KOPT-K1 (cell line): ENCODE data around the gene WASHC2A.
"Not testable (repeated sequence)": the region's sequence is repeated elsewhere in the genome, so short reads cannot be mapped to it uniquely, and the experiment has no call there.

Experiments used
- H3K27ac ChIP-seq: fragments of 200-600 bp; sonication (generic); 2 replicates; pipeline ENCODE4 v1.5.1; 2016; ENCODE audit warnings: antibody characterized with exemption, mild to moderate bottlenecking, low read depth, low read length; ENCODE audit not compliant: poor library complexity, severe bottlenecking
- H3K36me3 ChIP-seq: fragments of 200-600 bp; sonication (generic); 2 replicates; pipeline ENCODE4 v1.5.1; 2017; ENCODE audit warnings: antibody characterized with exemption, mild to moderate bottlenecking, low read length, moderate library complexity; ENCODE audit not compliant: insufficient read depth
- H3K9me3 ChIP-seq: fragments of 200-600 bp; sonication (generic); 2 replicates; pipeline ENCODE4 v1.5.1; 2017; ENCODE audit warnings: antibody characterized with exemption, low read length, mild to moderate bottlenecking; ENCODE audit not compliant: insufficient read depth, poor library complexity, severe bottlenecking

The WASHC2A gene

DNA sequence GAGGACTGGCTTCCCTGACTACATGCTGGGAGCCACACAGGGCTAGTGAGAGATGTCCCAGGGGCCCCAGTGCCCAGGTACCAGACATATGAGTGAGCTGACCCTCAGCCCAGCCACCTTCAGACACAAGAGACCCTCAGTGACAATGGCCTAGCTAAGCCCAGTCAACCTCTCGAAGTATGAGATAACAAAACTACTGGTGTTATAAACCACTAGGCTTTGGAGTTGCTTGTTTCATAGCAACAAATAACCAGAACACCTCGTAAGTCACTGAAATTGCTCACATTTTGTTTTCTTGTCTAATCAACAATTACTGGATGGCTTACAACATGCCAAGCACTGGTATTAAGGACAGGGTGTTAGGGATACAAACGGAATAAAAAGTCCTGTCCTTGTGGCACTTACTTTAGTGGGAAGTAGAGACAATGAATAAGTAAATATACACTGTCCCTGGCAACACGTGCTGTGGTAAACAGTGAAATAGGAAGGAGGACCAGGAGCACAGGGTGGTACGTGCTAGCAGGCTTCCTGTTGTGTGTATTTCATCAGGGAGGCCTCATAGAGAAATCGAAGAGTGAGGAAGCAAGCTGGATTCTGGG is 14.9 kb upstream of the WASHC2A start:
- not testable (repeated sequence) for H3K36me3 ChIP-seq, H3K9me3 ChIP-seq, H3K27ac ChIP-seq

DNA sequence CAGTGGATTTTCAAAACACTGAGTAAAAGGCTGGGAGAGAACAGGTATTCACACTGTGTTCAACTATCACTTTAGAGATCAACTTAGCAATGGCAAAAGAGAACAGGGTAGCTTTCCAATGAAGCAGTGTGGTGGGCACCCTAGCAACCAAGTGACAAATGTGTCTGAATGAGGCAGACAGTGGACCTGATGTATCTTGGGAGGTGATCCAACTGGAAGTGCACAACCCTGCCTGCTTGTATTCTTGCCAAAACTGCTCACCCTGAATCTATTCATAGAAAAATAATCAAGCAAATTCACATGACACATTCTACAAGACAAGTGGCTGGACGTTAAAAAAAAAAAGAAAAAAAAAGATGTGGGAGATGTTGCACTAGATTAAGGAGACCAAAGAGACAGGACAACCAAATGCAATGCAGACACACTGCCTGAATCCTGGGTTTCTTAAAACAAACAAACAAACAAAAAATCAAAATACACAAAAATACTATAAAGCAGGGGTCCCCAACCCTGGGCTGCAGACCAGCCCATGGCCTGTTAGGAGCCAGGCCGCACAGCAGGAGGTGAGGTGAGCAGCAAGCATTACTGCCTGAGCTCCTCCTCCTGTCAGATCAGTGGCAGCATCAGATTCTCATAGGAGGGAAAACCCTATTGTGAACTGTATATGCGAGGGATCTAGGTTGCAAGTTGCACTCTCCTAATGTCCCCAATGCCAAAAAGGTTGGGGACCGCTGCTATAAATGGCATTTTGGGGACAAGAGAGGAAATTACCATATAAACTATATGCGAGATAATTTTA is 12.1 kb upstream of the WASHC2A start:
- not testable (repeated sequence) for H3K27ac ChIP-seq, H3K36me3 ChIP-seq, H3K9me3 ChIP-seq

- not testable (repeated sequence) for H3K9me3 ChIP-seq, H3K36me3 ChIP-seq, H3K27ac ChIP-seq
Observed at GRCh38 chr10:50056654-50057053, 11.1 kb upstream of the WASHC2A start.

GRCh38 chr10:50058727-50059126 is 9.0 kb upstream of the WASHC2A start:
- not testable (repeated sequence) for H3K36me3 ChIP-seq, H3K27ac ChIP-seq, H3K9me3 ChIP-seq

DNA sequence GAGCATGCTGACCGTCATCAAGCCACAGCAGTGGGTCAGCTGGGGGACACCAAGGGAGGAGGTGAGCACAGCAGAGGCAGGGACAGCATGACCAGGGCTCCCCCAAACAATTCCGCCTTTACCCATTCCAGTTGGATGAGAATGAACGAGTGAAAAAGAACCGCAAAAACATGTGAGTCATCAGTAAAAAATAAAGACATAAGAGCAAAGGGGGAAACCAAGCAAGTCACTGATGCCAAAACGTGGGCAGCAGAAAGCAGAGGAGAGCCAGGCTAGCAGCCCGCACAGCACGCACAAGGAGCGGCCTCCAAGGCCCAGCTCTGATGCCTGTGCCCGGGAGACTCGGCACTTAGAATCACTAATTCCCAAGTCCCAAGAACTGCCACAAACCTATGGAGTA is 7.8 kb upstream of the WASHC2A start:
- H3K27ac ChIP-seq, H3K36me3 ChIP-seq, H3K9me3 ChIP-seq: not testable (repeated sequence)

DNA sequence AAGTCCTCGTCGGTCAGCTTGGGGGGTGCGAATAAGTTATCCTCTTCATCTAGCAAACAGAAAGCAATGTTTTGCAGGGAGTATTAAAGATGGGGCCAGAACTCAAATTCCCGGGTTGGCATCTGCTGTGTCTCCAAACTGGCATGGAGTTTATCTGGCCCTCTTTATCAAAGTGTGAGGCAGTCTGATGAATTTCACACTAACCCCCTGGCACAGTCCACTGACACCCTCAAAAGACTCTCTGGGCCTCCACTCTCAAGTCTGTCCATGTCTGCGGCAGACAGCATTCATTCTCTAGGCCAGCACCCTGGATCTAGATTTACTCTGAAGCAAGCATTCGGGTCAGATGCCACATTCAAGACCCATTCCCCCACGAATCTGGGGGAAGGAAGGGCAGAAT is 6.2 kb upstream of the WASHC2A start:
- H3K36me3 ChIP-seq, H3K9me3 ChIP-seq, H3K27ac ChIP-seq: not testable (repeated sequence)

- Histone ChIP-seq H3K27ac (no peak overlapping the region), H3K9me3 (no peaks in the 10 kb centered on the region), H3K36me3 (no peaks in the 10 kb centered on the region)
Observed at GRCh38 chr10:50063100-50063499, 4.7 kb upstream of the WASHC2A start.

- not testable (repeated sequence) for H3K36me3 ChIP-seq, H3K9me3 ChIP-seq
Observed at GRCh38 chr10:50068352-50068659, 552 bp downstream of the WASHC2A start.

GRCh38 chr10:50075139-50075538 is 7.4 kb downstream of the WASHC2A start:
- H3K9me3 ChIP-seq = not testable (repeated sequence)

More at GRCh38 chr10:50068352-50068659, 552 bp downstream of the WASHC2A start:
- H3K27ac ChIP-seq = not testable (repeated sequence)

DNA sequence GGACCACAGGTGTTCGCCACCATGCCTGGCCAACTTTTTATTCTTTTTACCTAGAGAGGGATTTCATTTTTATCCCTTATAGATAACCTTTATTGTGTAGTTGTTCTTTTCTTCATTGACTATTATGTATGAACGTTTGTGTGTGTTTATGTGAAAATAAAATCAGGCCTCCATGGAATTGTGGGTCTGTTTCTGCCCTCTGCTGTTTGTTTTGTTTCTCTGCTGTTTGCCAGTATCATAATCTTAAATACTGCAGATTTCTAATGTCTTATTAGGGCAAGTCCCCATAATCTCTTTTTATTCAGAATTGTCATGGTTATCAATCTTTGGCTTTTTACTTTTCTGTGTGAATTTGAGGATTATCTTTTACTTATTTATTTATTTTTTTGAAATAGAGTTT is 7.8 kb downstream of the WASHC2A start:
- H3K36me3 ChIP-seq, H3K9me3 ChIP-seq, H3K27ac ChIP-seq: not testable (repeated sequence)

More at GRCh38 chr10:50075139-50075538, 7.4 kb downstream of the WASHC2A start:
- H3K27ac ChIP-seq, H3K36me3 ChIP-seq: not testable (repeated sequence)

- H3K36me3 ChIP-seq, H3K27ac ChIP-seq: not testable (repeated sequence)
Observed at GRCh38 chr10:50091304-50091703, 23.6 kb downstream of the WASHC2A start.

GRCh38 chr10:50092928-50093327 is 25.2 kb downstream of the WASHC2A start:
- H3K27ac ChIP-seq = not testable (repeated sequence)

More at GRCh38 chr10:50091304-50091703, 23.6 kb downstream of the WASHC2A start:
- not testable (repeated sequence) for H3K9me3 ChIP-seq

DNA sequence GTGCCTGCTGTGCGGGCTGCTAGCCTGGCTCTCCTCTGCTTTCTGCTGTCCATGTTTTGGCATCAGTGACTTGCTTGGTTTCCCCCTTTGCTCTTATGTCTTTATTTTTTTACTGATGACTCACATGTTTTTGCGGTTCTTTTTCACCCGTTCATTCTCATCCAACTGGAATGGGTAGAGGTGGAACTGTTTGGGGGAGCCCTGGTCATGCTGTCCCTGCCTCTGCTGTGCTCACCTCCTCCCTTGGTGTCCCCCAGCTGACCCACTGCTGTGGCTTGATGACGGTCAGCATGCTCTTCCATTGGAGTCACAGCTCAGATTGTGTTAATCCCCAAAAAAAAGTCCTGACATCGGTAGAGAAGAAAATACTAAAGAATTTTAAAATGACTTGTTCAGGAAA is 26.9 kb downstream of the WASHC2A start:
- H3K36me3 ChIP-seq, H3K9me3 ChIP-seq, H3K27ac ChIP-seq: not testable (repeated sequence)

More at GRCh38 chr10:50092928-50093327, 25.2 kb downstream of the WASHC2A start:
- not testable (repeated sequence) for H3K36me3 ChIP-seq, H3K9me3 ChIP-seq

GRCh38 chr10:50095402-50095801 is 27.6 kb downstream of the WASHC2A start:
- not testable (repeated sequence) for H3K27ac ChIP-seq, H3K36me3 ChIP-seq, H3K9me3 ChIP-seq

DNA sequence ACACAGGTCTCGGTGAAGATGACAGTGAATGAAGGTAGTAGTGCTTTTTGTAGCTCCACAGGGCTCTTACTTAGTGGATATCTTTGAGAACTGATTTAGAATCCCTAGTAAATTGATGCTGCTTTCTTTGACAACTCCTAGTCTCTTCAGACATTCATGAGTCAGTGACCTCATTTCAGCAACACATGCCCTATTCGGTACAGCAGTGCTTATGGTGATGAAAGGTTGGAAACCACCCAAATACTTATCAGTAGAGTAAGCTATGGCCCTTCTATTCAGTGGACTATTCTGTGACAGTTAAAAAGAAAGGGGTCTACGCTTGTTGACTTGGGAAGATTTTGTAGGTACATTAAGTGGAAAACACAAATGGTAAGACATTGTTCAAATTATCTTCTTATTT is 29.0 kb downstream of the WASHC2A start:
- not testable (repeated sequence) for H3K36me3 ChIP-seq, H3K9me3 ChIP-seq, H3K27ac ChIP-seq

DNA sequence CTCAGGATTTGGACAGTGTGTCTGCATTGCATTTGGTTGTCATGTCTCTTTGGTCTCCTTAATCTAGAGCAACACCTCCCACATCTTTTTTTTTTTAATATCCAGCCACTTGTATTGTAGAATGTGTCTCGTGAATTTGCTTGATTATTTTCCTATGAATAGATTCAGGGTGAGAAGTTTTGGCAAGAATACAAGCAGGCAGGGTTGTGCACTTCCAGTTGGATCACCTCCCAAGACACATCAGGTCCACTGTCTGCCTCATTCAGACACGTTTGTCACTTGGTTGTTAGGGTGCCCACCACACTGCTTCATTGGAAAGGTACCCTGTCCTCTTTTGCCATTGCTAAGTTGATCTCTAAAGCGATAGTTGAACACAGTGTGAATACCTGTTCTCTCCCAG is 30.9 kb downstream of the WASHC2A start:
- H3K36me3 ChIP-seq, H3K27ac ChIP-seq, H3K9me3 ChIP-seq: not testable (repeated sequence)
